A172 (cell line): ENCODE data around the gene NDC1. TPM values are rescaled to one million over a fixed set of nuclear protein-coding genes. Genes with fewer than 3 reads are reported as not detected.

Experiments
- total RNA-seq: library from RNA; depleted of rRNA; stranded (reverse); fragments of >200 nt; shearing (Covaris generic); gene quantifications from 2 replicates; pipeline ENCODE4 v1.2.3, GENCODE V29; 2014; rRNA removed

NDC1 gene
- total RNA-seq, 1 experiment from 2014 or later, result 46.4 TPM

Other genes starting within 250 kb of the NDC1 start
- 0.14 TPM in 1 of 2 replicates, not detected in the other for gene GLIS1, start 99.1 kb downstream of the NDC1 start, total RNA-seq
- gene YIPF1, start 51.5 kb upstream of the NDC1 start, total RNA-seq, result 22.4 and 24.8 TPM in 2 replicates
- gene DIO1, start 55.9 kb upstream of the NDC1 start, total RNA-seq, result not detected in 2 replicates
- 48.2 and 69.7 TPM in 2 replicates for gene IFT25, start 107.4 kb upstream of the NDC1 start, total RNA-seq
- gene LRRC42, start 108.1 kb upstream of the NDC1 start, total RNA-seq, result 64.2 and 79.8 TPM in 2 replicates
- not detected in 2 replicates for gene LDLRAD1, start 179.9 kb upstream of the NDC1 start, total RNA-seq
- gene TMEM59, start 214.9 kb upstream of the NDC1 start, total RNA-seq, result 233 and 290 TPM in 2 replicates
- 2.6 and 3.7 TPM in 2 replicates for gene TCEANC2, start 215.3 kb upstream of the NDC1 start, total RNA-seq